ENCODE measurements around the gene COL4A3.

DNA sequence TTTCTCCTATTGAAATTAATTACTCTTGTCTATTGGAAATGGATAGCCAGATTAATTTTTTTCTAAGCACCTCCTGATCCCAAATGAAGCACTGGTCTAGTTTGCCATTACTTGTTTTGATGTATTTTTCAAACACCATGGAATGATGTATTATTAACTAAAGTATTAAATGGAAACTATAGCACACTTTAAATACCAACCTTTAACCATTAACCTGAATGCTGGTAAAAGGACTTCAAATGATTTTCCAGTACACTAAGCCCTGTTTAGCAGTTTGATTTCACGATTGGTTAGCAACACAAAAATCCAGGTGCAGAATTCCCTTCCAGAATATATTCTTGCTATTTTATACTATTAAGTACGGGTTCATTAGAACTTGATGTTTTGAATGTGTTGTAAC is 37.3 kb downstream of the COL4A3 start:
- TF ChIP-seq POLR2AphosphoS5 (IDR thresholded peaks at IDR 0.05; ENCODE audit: low read depth, low read length) (no peak), POLR2A (IDR thresholded peaks at IDR 0.05; ENCODE audit: low read depth, low read length) (no peak), TAF1 (IDR thresholded peaks at IDR 0.05; ENCODE audit: borderline replicate concordance, low read depth, low read length) (no peak)
